Measurements from ENCODE around the gene PRR16. TPM values are rescaled to one million over a fixed set of nuclear protein-coding genes. Genes with fewer than 3 reads are reported as not detected.

Gene PRR16
- total RNA-seq, 1 experiment from 2014 or later: not detected

GRCh38 chr5:120463006-120463680 lies 957 bp upstream of the PRR16 start:
- no TSS peak for BruUV-seq (replicated peaks)
- DNase-seq (ENCODE audit: low read depth, low spot score) (no peak), ATAC-seq (no peak)
- Histone ChIP-seq H3K4me1 (ENCODE audit: control insufficient read depth, insufficient read depth, low read length) (no peaks in the 10 kb centered on the region), H3K4me3 (ENCODE audit: low read depth in 2 of 2, low read length in 2 of 2) (no peak overlapping the region), H3K27me3 (ENCODE audit: control insufficient read depth, insufficient read depth, low read length) (peaks cover 4% of the 10 kb centered on the region; the same call in 1 of the 2 replicates), H3K36me3 (ENCODE audit: control insufficient read depth, insufficient read depth, low read length) (no peaks in the 10 kb centered on the region), H3K9me3 (ENCODE audit: control insufficient read depth, insufficient read depth, low read depth, low read length) (no peaks in the 10 kb centered on the region), H3K27ac (ENCODE audit: low read length) (no peak overlapping the region)
- CTCF ChIA-PET: no interaction called here
- POLR2A ChIA-PET: no interaction called here
- TF ChIP-seq, protein P1, sequence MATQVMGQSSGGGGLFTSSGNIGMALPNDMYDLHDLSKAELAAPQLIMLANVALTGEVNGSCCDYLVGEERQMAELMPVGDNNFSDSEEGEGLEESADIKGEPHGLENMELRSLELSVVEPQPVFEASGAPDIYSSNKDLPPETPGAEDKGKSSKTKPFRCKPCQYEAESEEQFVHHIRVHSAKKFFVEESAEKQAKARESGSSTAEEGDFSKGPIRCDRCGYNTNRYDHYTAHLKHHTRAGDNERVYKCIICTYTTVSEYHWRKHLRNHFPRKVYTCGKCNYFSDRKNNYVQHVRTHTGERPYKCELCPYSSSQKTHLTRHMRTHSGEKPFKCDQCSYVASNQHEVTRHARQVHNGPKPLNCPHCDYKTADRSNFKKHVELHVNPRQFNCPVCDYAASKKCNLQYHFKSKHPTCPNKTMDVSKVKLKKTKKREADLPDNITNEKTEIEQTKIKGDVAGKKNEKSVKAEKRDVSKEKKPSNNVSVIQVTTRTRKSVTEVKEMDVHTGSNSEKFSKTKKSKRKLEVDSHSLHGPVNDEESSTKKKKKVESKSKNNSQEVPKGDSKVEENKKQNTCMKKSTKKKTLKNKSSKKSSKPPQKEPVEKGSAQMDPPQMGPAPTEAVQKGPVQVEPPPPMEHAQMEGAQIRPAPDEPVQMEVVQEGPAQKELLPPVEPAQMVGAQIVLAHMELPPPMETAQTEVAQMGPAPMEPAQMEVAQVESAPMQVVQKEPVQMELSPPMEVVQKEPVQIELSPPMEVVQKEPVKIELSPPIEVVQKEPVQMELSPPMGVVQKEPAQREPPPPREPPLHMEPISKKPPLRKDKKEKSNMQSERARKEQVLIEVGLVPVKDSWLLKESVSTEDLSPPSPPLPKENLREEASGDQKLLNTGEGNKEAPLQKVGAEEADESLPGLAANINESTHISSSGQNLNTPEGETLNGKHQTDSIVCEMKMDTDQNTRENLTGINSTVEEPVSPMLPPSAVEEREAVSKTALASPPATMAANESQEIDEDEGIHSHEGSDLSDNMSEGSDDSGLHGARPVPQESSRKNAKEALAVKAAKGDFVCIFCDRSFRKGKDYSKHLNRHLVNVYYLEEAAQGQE (IDR thresholded peaks at IDR 0.05; ENCODE audit: insufficient read depth in 1 of 2, low read depth in 2 of 2, low read length in 1 of 2): no peak
- TF ChIP-seq TCF7L2 (IDR thresholded peaks at IDR 0.05; ENCODE audit: low read depth, low read length) (no peak), SIN3A (IDR thresholded peaks at IDR 0.05; ENCODE audit: borderline replicate concordance, insufficient read depth, low read depth, low read length) (no peak), POLR2AphosphoS5 (IDR thresholded peaks at IDR 0.05; ENCODE audit: low read depth, low read length) (no peak)
- TF ChIP-seq, protein P2, sequence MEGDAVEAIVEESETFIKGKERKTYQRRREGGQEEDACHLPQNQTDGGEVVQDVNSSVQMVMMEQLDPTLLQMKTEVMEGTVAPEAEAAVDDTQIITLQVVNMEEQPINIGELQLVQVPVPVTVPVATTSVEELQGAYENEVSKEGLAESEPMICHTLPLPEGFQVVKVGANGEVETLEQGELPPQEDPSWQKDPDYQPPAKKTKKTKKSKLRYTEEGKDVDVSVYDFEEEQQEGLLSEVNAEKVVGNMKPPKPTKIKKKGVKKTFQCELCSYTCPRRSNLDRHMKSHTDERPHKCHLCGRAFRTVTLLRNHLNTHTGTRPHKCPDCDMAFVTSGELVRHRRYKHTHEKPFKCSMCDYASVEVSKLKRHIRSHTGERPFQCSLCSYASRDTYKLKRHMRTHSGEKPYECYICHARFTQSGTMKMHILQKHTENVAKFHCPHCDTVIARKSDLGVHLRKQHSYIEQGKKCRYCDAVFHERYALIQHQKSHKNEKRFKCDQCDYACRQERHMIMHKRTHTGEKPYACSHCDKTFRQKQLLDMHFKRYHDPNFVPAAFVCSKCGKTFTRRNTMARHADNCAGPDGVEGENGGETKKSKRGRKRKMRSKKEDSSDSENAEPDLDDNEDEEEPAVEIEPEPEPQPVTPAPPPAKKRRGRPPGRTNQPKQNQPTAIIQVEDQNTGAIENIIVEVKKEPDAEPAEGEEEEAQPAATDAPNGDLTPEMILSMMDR (IDR thresholded peaks at IDR 0.05): no peak
- intact Hi-C loops (cut with micrococcal nuclease; ENCODE audit: unreplicated experiment) (no loop called here), in situ Hi-C loops (cut with HindIII; ENCODE audit: low pct_unique_long_range_greater_than_20kb, low sequenced_read_pairs) (no loop called here)

DNA sequence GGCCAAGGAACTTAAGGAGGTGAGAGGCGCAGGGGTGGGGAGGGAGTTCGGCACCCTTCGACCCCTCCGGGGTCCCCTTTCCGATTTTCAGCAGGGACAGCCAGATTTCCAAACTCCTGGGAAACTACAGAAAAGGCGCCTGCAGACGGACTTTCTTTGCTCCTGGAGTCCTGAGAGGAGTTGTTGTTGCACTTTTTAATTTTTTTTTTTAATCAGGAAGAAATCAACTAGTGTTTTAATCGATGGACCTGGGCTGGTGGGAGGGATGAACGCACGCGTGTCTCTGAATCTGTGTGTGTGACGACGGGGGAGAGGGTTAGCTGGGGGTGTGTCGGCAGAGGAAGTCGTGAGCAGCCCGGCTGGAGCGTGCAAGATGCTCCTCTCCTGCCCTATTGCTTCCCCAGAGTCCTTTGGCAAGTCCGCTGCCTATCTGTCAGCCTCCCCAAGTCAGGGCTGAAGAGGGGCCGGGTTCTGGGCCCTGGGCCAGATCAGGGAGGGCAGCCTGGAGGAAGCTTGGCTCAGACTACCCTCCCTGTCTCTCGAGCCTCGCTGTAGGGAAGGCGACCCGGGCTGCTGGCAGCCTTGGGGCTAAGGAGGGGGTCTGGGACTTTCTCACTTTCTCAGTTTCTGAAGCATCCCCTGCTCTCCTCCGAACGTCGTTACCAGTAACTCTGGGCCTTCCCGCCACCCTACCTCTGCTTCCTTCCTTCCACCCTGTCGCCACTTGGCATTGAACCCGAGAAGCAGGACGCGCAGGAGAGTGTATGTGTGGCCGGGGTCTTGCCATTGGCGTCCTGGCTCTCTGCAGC lies 731 bp downstream of the PRR16 start:
- Histone ChIP-seq H3K27me3 (ENCODE audit: control insufficient read depth, insufficient read depth, low read length) (peaks cover 4% of the 10 kb centered on the region; the same call in 1 of the 2 replicates), H3K4me1 (ENCODE audit: control insufficient read depth, insufficient read depth, low read length) (no peaks in the 10 kb centered on the region), H3K36me3 (ENCODE audit: control insufficient read depth, insufficient read depth, low read length) (no peaks in the 10 kb centered on the region), H3K27ac (ENCODE audit: low read length) (no peak overlapping the region), H3K9me3 (ENCODE audit: control insufficient read depth, insufficient read depth, low read depth, low read length) (no peaks in the 10 kb centered on the region), H3K4me3 (ENCODE audit: low read depth in 2 of 2, low read length in 2 of 2) (peak overlapping the region; percentile 32 to 45)
- DNase-seq (ENCODE audit: low read depth, low spot score) (no peak), ATAC-seq (peak; percentile 74)
- CTCF ChIA-PET: no interaction called here
- BruUV-seq (replicated peaks): no TSS peak
- TF ChIP-seq POLR2AphosphoS5 (IDR thresholded peaks at IDR 0.05; ENCODE audit: low read depth, low read length): no peak
- TF ChIP-seq, protein P2 (IDR thresholded peaks at IDR 0.05): no peak
- TF ChIP-seq, protein P1 (IDR thresholded peaks at IDR 0.05; ENCODE audit: insufficient read depth in 1 of 2, low read depth in 2 of 2, low read length in 1 of 2): no peak
- TF ChIP-seq SIN3A (IDR thresholded peaks at IDR 0.05; ENCODE audit: borderline replicate concordance, insufficient read depth, low read depth, low read length): no peak
- TF ChIP-seq TCF7L2 (IDR thresholded peaks at IDR 0.05; ENCODE audit: low read depth, low read length): no peak
- intact Hi-C loops (cut with micrococcal nuclease; ENCODE audit: unreplicated experiment): no loop called here
- in situ Hi-C loops (cut with HindIII; ENCODE audit: low pct_unique_long_range_greater_than_20kb, low sequenced_read_pairs): no loop called here
- POLR2A ChIA-PET: no interaction called here

Data from Panc1 (cell line).